Keratinocyte (primary cell): ENCODE measurements around the gene SMCO1. TPM values are rescaled to one million over a fixed set of nuclear protein-coding genes. Genes with fewer than 3 reads are reported as not detected.
"Not testable (repeated sequence)": the region's sequence is repeated elsewhere in the genome, so short reads cannot be mapped to it uniquely, and the experiment has no call there.

Experiments used
- DNase-seq: peaks from one replicate; pipeline ENCODE4 v3.0.0-alpha.2; 2011; ENCODE audit warnings: low read depth, missing footprints, low spot score
- FAIRE-seq: peaks from 2 replicates; lab custom pipeline; 2011; peaks lifted over from hg19 to GRCh38; lab: Jason Lieb, UNC
- H2AFZ ChIP-seq: 2 replicates; pipeline ENCODE4 v1.6.0; 2012; ENCODE audit warnings: low read length, control low read depth, inconsistent platforms; ENCODE audit not compliant: control insufficient read depth
- H3K27ac ChIP-seq: 2 replicates; pipeline ENCODE4 v1.5.1; 2011; ENCODE audit warnings: low read length; ENCODE audit not compliant: control insufficient read depth, insufficient read depth
- H3K27me3 ChIP-seq: 3 replicates; pipeline ENCODE4 v1.6.0; 2011; ENCODE audit warnings: low read length; ENCODE audit not compliant: control insufficient read depth, insufficient read depth; ENCODE audit errors: extremely low read depth
- H3K36me3 ChIP-seq, 2 experiments: 2 replicates in 1 of 2; 3 replicates in 1 of 2; pipeline ENCODE4 v1.5.1; 2011; ENCODE audit warnings: low read length in 2 of 2, mild to moderate bottlenecking in 1 of 2; ENCODE audit not compliant: control insufficient read depth in 2 of 2, insufficient read depth in 2 of 2; ENCODE audit errors: extremely low read depth in 1 of 2
- H3K4me1 ChIP-seq: 3 replicates; pipeline ENCODE4 v1.5.1; 2011; ENCODE audit warnings: low read length; ENCODE audit not compliant: control insufficient read depth, insufficient read depth; ENCODE audit errors: extremely low read depth
- H3K4me2 ChIP-seq: 3 replicates; pipeline ENCODE4 v1.6.0; 2011; ENCODE audit warnings: low read depth, low read length; ENCODE audit not compliant: control insufficient read depth, insufficient read depth; ENCODE audit errors: extremely low read depth
- H3K4me3 ChIP-seq, 3 experiments: fragments of 200-600 bp in 1 of 3; sonication (generic) in 1 of 3; 2 replicates in 2 of 3; 3 replicates in 1 of 3; pipeline ENCODE4 v1.5.1; 2011 to 2016; ENCODE audit warnings: low read length in 3 of 3, mild to moderate bottlenecking in 3 of 3, control low read depth in 2 of 3, inconsistent platforms in 1 of 3, low read depth in 1 of 3, mixed read lengths in 1 of 3, mixed run types in 1 of 3, moderate library complexity in 1 of 3; ENCODE audit not compliant: control insufficient read depth in 2 of 3, insufficient read depth in 2 of 3; ENCODE audit errors: extremely low read depth in 1 of 3
- H3K79me2 ChIP-seq: 2 replicates; pipeline ENCODE4 v1.6.0; 2012; ENCODE audit warnings: low read length; ENCODE audit not compliant: control insufficient read depth, insufficient read depth
- H3K9ac ChIP-seq: 3 replicates; pipeline ENCODE4 v1.6.0; 2011; ENCODE audit warnings: low read length; ENCODE audit not compliant: control insufficient read depth, insufficient read depth; ENCODE audit errors: extremely low read depth
- H3K9me1 ChIP-seq: 3 replicates; pipeline ENCODE4 v1.6.0; 2011; ENCODE audit warnings: low read length; ENCODE audit not compliant: control insufficient read depth, insufficient read depth; ENCODE audit errors: extremely low read depth
- H3K9me3 ChIP-seq: 2 replicates; pipeline ENCODE4 v1.5.1; 2012; ENCODE audit warnings: low read depth, low read length; ENCODE audit not compliant: control insufficient read depth
- H4K20me1 ChIP-seq: 3 replicates; pipeline ENCODE4 v1.6.0; 2011; ENCODE audit warnings: low read length; ENCODE audit not compliant: control insufficient read depth, insufficient read depth; ENCODE audit errors: extremely low read depth
- EZH2 ChIP-seq: IDR thresholded peaks from one replicate; pipeline ENCODE4 v1.6.1; 2012; ENCODE audit warnings: inconsistent platforms, mild to moderate bottlenecking, low read length, moderate library complexity
- dilution Hi-C: fragments of 300-500 bp; cut with MboI; formaldehyde crosslinking; loops from one replicate; pipeline ENCODE4 v1.7.0; 2020; ENCODE audit warnings: low sequenced_read_pairs; ENCODE audit not compliant: extremely low pct_ligation_motif_present
- polyA plus RNA-seq, 5 experiments: library from polyadenylated mRNA; depleted of rRNA in 3 of 5; stranded (reverse) in 3 of 5; stranded (forward) in 1 of 5; unstranded in 1 of 5; fragments of >200 nt; gene quantifications; 1 replicate in 1 of 5; 2 replicates in 3 of 5; 3 replicates in 1 of 5; pipeline versions ENCODE4 v1.2.1 to v1.2.3, GENCODE V29; 2011 to 2012; ENCODE audit warnings: missing spikeins in 2 of 5, low read depth in 1 of 5, low replicate concordance in 1 of 5
- small RNA-seq, 3 experiments: library from RNA; depleted of rRNA; stranded (forward); fragments of <200 nt; gene quantifications; one replicate each; pipeline ENCODE3, GENCODE V24; 2012; ENCODE audit warnings: low read depth in 3 of 3, low replicate concordance in 1 of 3; ENCODE audit not compliant: insufficient read length in 3 of 3
- TF ChIP-seq, protein P1 (sequence below), 3 experiments: IDR thresholded peaks in 1 of 3; conservative IDR thresholded peaks in 1 of 3; optimal IDR thresholded peaks in 1 of 3; 2 replicates in 2 of 3; 3 replicates in 1 of 3; pipeline versions ENCODE3 to v1.5.1; 2011; ENCODE audit warnings: low read length in 3 of 3, mild to moderate bottlenecking in 3 of 3, moderate library complexity in 2 of 3, control low read depth in 1 of 3, inconsistent platforms in 1 of 3; ENCODE audit not compliant: insufficient read depth in 2 of 3; ENCODE audit errors: extremely low read depth in 1 of 3

The SMCO1 gene
- polyA plus RNA-seq, 1 donor (not counting 4 experiments of a cell fraction or from before 2014, with no cell fraction given) = not detected

GRCh38 chr3:196458063-196458462, 57.1 kb downstream of the SMCO1 start:
- Histone ChIP-seq H4K20me1 (no peaks in the 10 kb centered on the region), H3K4me1 (no peaks in the 10 kb centered on the region), H3K9ac (no peak overlapping the region), H3K36me3 (no peaks in the 10 kb centered on the region), H3K4me3 (no peak overlapping the region), H3K27ac (no peak overlapping the region), H3K79me2 (no peaks in the 10 kb centered on the region), H3K4me2 (no peak overlapping the region), H3K9me1 (no peaks in the 10 kb centered on the region), H2AFZ (no peak overlapping the region), H3K9me3 (no peaks in the 10 kb centered on the region), H3K27me3 (no peaks in the 10 kb centered on the region)
- FAIRE-seq (no peak), DNase-seq (no peak)
- dilution Hi-C loops = no loop called here
- TF ChIP-seq, protein P1, sequence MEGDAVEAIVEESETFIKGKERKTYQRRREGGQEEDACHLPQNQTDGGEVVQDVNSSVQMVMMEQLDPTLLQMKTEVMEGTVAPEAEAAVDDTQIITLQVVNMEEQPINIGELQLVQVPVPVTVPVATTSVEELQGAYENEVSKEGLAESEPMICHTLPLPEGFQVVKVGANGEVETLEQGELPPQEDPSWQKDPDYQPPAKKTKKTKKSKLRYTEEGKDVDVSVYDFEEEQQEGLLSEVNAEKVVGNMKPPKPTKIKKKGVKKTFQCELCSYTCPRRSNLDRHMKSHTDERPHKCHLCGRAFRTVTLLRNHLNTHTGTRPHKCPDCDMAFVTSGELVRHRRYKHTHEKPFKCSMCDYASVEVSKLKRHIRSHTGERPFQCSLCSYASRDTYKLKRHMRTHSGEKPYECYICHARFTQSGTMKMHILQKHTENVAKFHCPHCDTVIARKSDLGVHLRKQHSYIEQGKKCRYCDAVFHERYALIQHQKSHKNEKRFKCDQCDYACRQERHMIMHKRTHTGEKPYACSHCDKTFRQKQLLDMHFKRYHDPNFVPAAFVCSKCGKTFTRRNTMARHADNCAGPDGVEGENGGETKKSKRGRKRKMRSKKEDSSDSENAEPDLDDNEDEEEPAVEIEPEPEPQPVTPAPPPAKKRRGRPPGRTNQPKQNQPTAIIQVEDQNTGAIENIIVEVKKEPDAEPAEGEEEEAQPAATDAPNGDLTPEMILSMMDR (optimal IDR thresholded peaks at IDR 0.05 in 1 of 3, IDR thresholded peaks at IDR 0.05 in 1 of 3, conservative IDR thresholded peaks at IDR 0.05 in 1 of 3; ENCODE audit: extremely low read depth in 1 of 3, insufficient read depth in 2 of 3, low read length in 3 of 3) = no peak
- no peak for TF ChIP-seq EZH2

DNA sequence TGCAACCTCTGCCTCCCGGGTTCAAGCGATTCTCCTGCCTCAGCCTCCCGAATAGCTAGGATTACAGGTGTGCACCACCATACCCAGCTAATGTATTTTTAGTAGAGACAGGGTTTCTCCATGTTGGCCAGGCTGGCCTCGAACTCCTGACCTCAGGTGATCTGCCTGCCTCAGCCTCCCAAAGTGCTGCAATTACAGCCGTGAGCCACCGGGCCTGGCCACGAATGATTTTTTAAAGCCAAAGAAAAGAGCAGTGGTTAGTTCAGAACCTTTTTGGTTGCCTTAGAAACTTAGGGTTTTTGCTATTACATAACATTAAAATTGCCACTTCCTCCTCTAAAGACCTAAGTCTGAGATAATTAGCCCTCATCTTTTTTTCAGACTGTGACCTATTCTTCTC, 57.7 kb downstream of the SMCO1 start:
- H3K36me3 ChIP-seq, H3K9me3 ChIP-seq, H2AFZ ChIP-seq, H3K27ac ChIP-seq, H3K4me1 ChIP-seq, DNase-seq, H3K9ac ChIP-seq, dilution Hi-C loops, H3K4me2 ChIP-seq, H4K20me1 ChIP-seq, H3K27me3 ChIP-seq, H3K4me3 ChIP-seq, H3K79me2 ChIP-seq, H3K9me1 ChIP-seq, FAIRE-seq: not testable (repeated sequence)

Small RNA genes within 50 kb of the gene (small RNA-seq; reads per million reads assigned to genes)
- gene RPS29P3 = 0 reads per million in 3 experiments

Other genes starting within 250 kb of the SMCO1 start
- 108 to 145 TPM (median 119 TPM) in 3 replicates for gene PCYT1A, start 227.6 kb downstream of the SMCO1 start, polyA plus RNA-seq
- gene DYNLT2B, start 197.1 kb downstream of the SMCO1 start, polyA plus RNA-seq = 24.5 to 40.0 TPM (median 31.1 TPM) in 3 replicates
- 2.3 to 4.0 TPM (median 3.7 TPM) in 3 replicates for gene TM4SF19, start 177.0 kb downstream of the SMCO1 start, polyA plus RNA-seq
- 13.7 to 22.6 TPM (median 19.7 TPM) in 3 replicates for gene UBXN7, start 82.9 kb downstream of the SMCO1 start, polyA plus RNA-seq
- 3.4 to 7.2 TPM (median 4.2 TPM) in 3 replicates for gene RNF168, start 11.6 kb downstream of the SMCO1 start, polyA plus RNA-seq
- gene WDR53, start 53.2 kb upstream of the SMCO1 start, polyA plus RNA-seq = 9.8 to 14.2 TPM (median 10.4 TPM) in 3 replicates
- gene FBXO45, start 53.3 kb upstream of the SMCO1 start, polyA plus RNA-seq = 9.2 to 17.9 TPM (median 10.0 TPM) in 3 replicates
- 0.02 to 0.05 TPM (median 0.03 TPM) in 3 replicates for gene NRROS, start 124.3 kb upstream of the SMCO1 start, polyA plus RNA-seq
- gene CEP19, start 196.9 kb upstream of the SMCO1 start, polyA plus RNA-seq = 1.4 to 3.1 TPM (median 2.3 TPM) in 3 replicates
- gene PIGX, start 197.0 kb upstream of the SMCO1 start, polyA plus RNA-seq = 17.2 to 25.0 TPM (median 19.0 TPM) in 3 replicates
- gene PAK2, start 224.5 kb upstream of the SMCO1 start, polyA plus RNA-seq = 37.2 to 59.4 TPM (median 52.3 TPM) in 3 replicates